GM12878 (cell line): ENCODE data around the gene USP14. TPM values are rescaled to one million over a fixed set of nuclear protein-coding genes. Genes with fewer than 3 reads are reported as not detected.

Source experiments
- ATAC-seq: fragments of 200-7000 bp; cut with Tn5 transposase; 3 replicates; pipeline ENCODE4 v1.9.1; 2020; ENCODE audit warnings: mild to moderate bottlenecking, moderate library complexity
- BruUV-seq: library from RNA; stranded (reverse); fragments of 400-500 nt; replicated peaks from 2 replicates; lab custom pipeline; 2021; lab: Mats Ljungman, UMichigan
- CTCF ChIA-PET: fragments of 300-600 bp; sonication (Branson Sonifier 250); formaldehyde crosslinking; extraction: SDS; loops from one replicate; lab custom pipeline; 2021; ENCODE audit warnings: inconsistent platforms; lab: Yijun Ruan, JAX
- POLR2A ChIA-PET: fragments of 350-600 bp; formaldehyde crosslinking; extraction: SDS; loops from one replicate; lab custom pipeline; 2021; ENCODE audit warnings: inconsistent platforms; lab: Charles Lee
- RAD21 ChIA-PET: fragments of 300-600 bp; sonication (Branson Sonifier 250); formaldehyde crosslinking; loops from one replicate; lab custom pipeline; 2023; ENCODE audit warnings: antibody characterized with exemption; ENCODE audit not compliant: unreplicated experiment; lab: Charles Lee
- SMC1A ChIA-PET: fragments of 300-600 bp; sonication (Branson Sonifier 250); formaldehyde crosslinking; loops from one replicate; lab custom pipeline; 2023; ENCODE audit not compliant: unreplicated experiment, uncharacterized antibody; lab: Charles Lee
- DNase-seq: peaks from one replicate; pipeline ENCODE4 v3.0.0-alpha.2; 2011; ENCODE audit warnings: low read depth, low spot score
- FAIRE-seq: peaks from 3 replicates; lab custom pipeline; 2011; peaks lifted over from hg19 to GRCh38; lab: Jason Lieb, UNC
- H2AFZ ChIP-seq: 2 replicates; pipeline ENCODE4 v1.6.0; 2011; ENCODE audit warnings: low read depth, low read length, control low read depth; ENCODE audit not compliant: control insufficient read depth
- H3K27ac ChIP-seq: 2 replicates; pipeline ENCODE4 v1.5.1; 2011; ENCODE audit warnings: control low read depth; ENCODE audit not compliant: control insufficient read depth, insufficient read depth
- H3K27me3 ChIP-seq, 2 experiments: replicated peaks in 1 of 2; 2 replicates each; pipeline versions ENCODE4 v1.6.0 to v1.6.1; 2011; ENCODE audit warnings: low read length in 1 of 2; ENCODE audit not compliant: control insufficient read depth in 2 of 2, insufficient read depth in 2 of 2
- H3K36me3 ChIP-seq, 2 experiments: 2 replicates each; pipeline ENCODE4 v1.5.1; 2011; ENCODE audit warnings: low read length in 1 of 2; ENCODE audit not compliant: control insufficient read depth in 2 of 2, insufficient read depth in 2 of 2
- H3K4me1 ChIP-seq: 2 replicates; pipeline ENCODE4 v1.6.1; 2011; ENCODE audit warnings: mild to moderate bottlenecking, low read length, moderate library complexity, mixed read lengths; ENCODE audit not compliant: control insufficient read depth, insufficient read depth
- H3K4me2 ChIP-seq: 2 replicates; pipeline ENCODE4 v1.6.0; 2011; ENCODE audit warnings: control low read depth; ENCODE audit not compliant: control insufficient read depth, insufficient read depth
- H3K4me3 ChIP-seq: fragments of 200-600 bp; sonication (generic); 2 replicates; pipeline ENCODE4 v1.5.1; 2016
- H3K79me2 ChIP-seq: 2 replicates; pipeline ENCODE4 v1.6.0; 2011; ENCODE audit warnings: low read length; ENCODE audit not compliant: control insufficient read depth, insufficient read depth
- H3K9ac ChIP-seq: 2 replicates; pipeline ENCODE4 v1.8.0; 2011; ENCODE audit warnings: low read length, control low read depth, mixed read lengths; ENCODE audit not compliant: control insufficient read depth, insufficient read depth
- H3K9me3 ChIP-seq: replicated peaks from 3 replicates; pipeline ENCODE4 v1.5.1; 2011; ENCODE audit warnings: mild to moderate bottlenecking, low read length; ENCODE audit not compliant: control insufficient read depth, insufficient read depth
- H4K20me1 ChIP-seq: 2 replicates; pipeline ENCODE4 v1.6.0; 2011; ENCODE audit not compliant: control insufficient read depth, insufficient read depth
- BRCA1 ChIP-seq: IDR thresholded peaks from 2 replicates; pipeline ENCODE4 v1.6.1; 2011; ENCODE audit warnings: low read depth, low read length, improper control_type of control experiment
- FOS ChIP-seq: IDR thresholded peaks from 3 replicates; pipeline ENCODE4 v1.6.1; 2011; ENCODE audit warnings: borderline replicate concordance; ENCODE audit not compliant: insufficient read length; ENCODE audit errors: extremely low read depth
- FOXM1 ChIP-seq: IDR thresholded peaks from 2 replicates; pipeline ENCODE4 v1.6.1; 2012; ENCODE audit warnings: low read depth, mild to moderate bottlenecking, inconsistent platforms, low read length, moderate library complexity
- HCFC1 ChIP-seq: fragments of 150-350 bp; IDR thresholded peaks from 2 replicates; pipeline ENCODE4 v1.6.1; 2014; ENCODE audit warnings: low read length
- NFYA ChIP-seq: IDR thresholded peaks from 2 replicates; pipeline ENCODE4 v1.6.1; 2011; ENCODE audit warnings: low read depth, mild to moderate bottlenecking, low read length, improper control_type of control experiment, borderline replicate concordance
- PAX5 ChIP-seq: IDR thresholded peaks from 2 replicates; pipeline ENCODE4 v1.6.1; 2011; ENCODE audit warnings: low read depth, low read length, borderline replicate concordance
- TCF7 ChIP-seq: IDR thresholded peaks from 2 replicates; pipeline ENCODE4 v1.6.1; 2014; ENCODE audit warnings: antibody characterized with exemption, borderline replicate concordance
- ZNF217 ChIP-seq: fragments of 450-650 bp; IDR thresholded peaks from 2 replicates; pipeline ENCODE4 v1.6.1; 2017; ENCODE audit warnings: antibody characterized with exemption, mild to moderate bottlenecking
- WGBS: methylation state at CpG from one replicate; pipeline ENCODE4 v1.1.6; 2016; ENCODE audit warnings: low lambda C conversion rate; ENCODE audit not compliant: insufficient replicate concordance, insufficient coverage; ENCODE audit errors: missing lambda C conversion rate; 5-methylcytosine and 5-hydroxymethylcytosine counted together
- in situ Hi-C: fragments of 300-500 bp; cut with MboI; formaldehyde crosslinking; loops from 9 replicates; pipeline ENCODE4 v1.14.3; 2018; ENCODE audit warnings: mixed read lengths
- intact Hi-C: fragments of 100-400 bp; cut with micrococcal nuclease; formaldehyde crosslinking; loops from one replicate; pipeline ENCODE4 v1.14.2; 2022; ENCODE audit not compliant: unreplicated experiment
- polyA plus RNA-seq, 11 experiments: library from polyadenylated mRNA; depleted of rRNA in 4 of 11; unstranded in 6 of 11; stranded (reverse) in 5 of 11; fragments of >200 nt; fragmentation: Nextera tagmentation in 4 of 11; fragmentation: Illumina TruSeq in 1 of 11; extraction: Ambion mirVana in 4 of 11; extraction: Trizol in 1 of 11; gene quantifications; 1 replicate in 1 of 11; 2 replicates in 10 of 11; pipeline versions ENCODE4 v1.2.1 to v1.2.3, GENCODE V29; 2011 to 2016; ENCODE audit warnings: inconsistent platforms in 2 of 11, missing spikeins in 2 of 11, low read depth in 1 of 11
- total RNA-seq, 4 experiments: library from RNA; depleted of rRNA in 3 of 4; stranded (reverse); fragments of >200 nt in 3 of 4; fragmentation: Illumina TruSeq in 1 of 4; extraction: Trizol in 1 of 4; gene quantifications; 2 replicates each; pipeline versions ENCODE4 v1.2.1 to v1.2.3, GENCODE V29; 2013 to 2021
- TF ChIP-seq, protein P1 (sequence below): fragments of 450-650 bp; IDR thresholded peaks from 2 replicates; pipeline ENCODE4 v1.6.1; 2017; ENCODE audit warnings: mild to moderate bottlenecking, moderate library complexity
- TF ChIP-seq, protein P2 (sequence below): IDR thresholded peaks from 2 replicates; pipeline ENCODE4 v1.6.1; 2012; ENCODE audit warnings: mild to moderate bottlenecking, low read depth, low read length
- TF ChIP-seq, protein P3 (sequence below): fragments of 450-650 bp; formaldehyde crosslinking; IDR thresholded peaks from 2 replicates; pipeline ENCODE4 v1.5.0; 2022; ENCODE audit warnings: mild to moderate bottlenecking, missing genetic modification characterization
- TF ChIP-seq, protein P4 (sequence below): IDR thresholded peaks from 2 replicates; pipeline ENCODE4 v1.6.1; 2011; ENCODE audit warnings: mild to moderate bottlenecking, low read depth, low read length, moderate library complexity; ENCODE audit not compliant: insufficient replicate concordance

The USP14 gene
- total and polyA plus RNA-seq, 10 of the 15 experiments (the other 5 are each of a cell fraction or from before 2014, with no cell fraction given), result 14.3 to 127 (median 29.6) TPM

DNA sequence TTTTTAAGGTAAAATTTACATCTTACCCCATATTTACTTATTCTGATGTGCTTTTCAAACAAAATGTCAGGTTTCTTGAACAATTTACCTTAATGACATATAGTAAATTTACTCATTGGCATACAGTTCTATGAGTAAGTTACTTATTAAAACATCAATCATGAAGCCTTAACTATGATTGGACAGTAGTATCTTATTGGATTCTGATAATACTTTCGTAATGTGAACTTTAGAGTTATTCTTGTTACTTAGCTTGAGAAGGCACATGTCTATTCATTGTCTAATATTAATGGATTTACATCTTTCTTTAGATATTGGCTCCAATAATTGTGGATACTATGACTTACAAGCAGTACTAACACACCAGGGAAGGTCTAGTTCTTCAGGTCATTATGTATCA lies 51.7 kb downstream of the USP14 start:
- Histone ChIP-seq H3K9me3 (no peaks in the 10 kb centered on the region), H2AFZ (no peak overlapping the region), H3K27ac (no peak overlapping the region), H3K79me2 (no peaks in the 10 kb centered on the region), H3K36me3 (peaks cover 5 to 24% of the 10 kb centered on the region in 2 experiments), H3K27me3 (no peaks in the 10 kb centered on the region), H3K4me1 (no peaks in the 10 kb centered on the region), H3K9ac (no peak overlapping the region), H3K4me3 (no peak overlapping the region), H4K20me1 (no peaks in the 10 kb centered on the region), H3K4me2 (no peak overlapping the region)
- intact Hi-C loops, result no loop called here
- in situ Hi-C loops, result no loop called here
- ChIA-PET POLR2A (no interaction called here), SMC1A (no interaction called here), CTCF (no interaction called here), RAD21 (no interaction called here)
- DNase-seq (no peak), ATAC-seq (no peak), FAIRE-seq (no peak)
- no TSS peak for BruUV-seq
- WGBS, result 95% methylated on average over 1 of the region's 1 CpG
- no peak for TF ChIP-seq NFYA
- TF ChIP-seq FOS, result no peak
- TF ChIP-seq, protein P1, sequence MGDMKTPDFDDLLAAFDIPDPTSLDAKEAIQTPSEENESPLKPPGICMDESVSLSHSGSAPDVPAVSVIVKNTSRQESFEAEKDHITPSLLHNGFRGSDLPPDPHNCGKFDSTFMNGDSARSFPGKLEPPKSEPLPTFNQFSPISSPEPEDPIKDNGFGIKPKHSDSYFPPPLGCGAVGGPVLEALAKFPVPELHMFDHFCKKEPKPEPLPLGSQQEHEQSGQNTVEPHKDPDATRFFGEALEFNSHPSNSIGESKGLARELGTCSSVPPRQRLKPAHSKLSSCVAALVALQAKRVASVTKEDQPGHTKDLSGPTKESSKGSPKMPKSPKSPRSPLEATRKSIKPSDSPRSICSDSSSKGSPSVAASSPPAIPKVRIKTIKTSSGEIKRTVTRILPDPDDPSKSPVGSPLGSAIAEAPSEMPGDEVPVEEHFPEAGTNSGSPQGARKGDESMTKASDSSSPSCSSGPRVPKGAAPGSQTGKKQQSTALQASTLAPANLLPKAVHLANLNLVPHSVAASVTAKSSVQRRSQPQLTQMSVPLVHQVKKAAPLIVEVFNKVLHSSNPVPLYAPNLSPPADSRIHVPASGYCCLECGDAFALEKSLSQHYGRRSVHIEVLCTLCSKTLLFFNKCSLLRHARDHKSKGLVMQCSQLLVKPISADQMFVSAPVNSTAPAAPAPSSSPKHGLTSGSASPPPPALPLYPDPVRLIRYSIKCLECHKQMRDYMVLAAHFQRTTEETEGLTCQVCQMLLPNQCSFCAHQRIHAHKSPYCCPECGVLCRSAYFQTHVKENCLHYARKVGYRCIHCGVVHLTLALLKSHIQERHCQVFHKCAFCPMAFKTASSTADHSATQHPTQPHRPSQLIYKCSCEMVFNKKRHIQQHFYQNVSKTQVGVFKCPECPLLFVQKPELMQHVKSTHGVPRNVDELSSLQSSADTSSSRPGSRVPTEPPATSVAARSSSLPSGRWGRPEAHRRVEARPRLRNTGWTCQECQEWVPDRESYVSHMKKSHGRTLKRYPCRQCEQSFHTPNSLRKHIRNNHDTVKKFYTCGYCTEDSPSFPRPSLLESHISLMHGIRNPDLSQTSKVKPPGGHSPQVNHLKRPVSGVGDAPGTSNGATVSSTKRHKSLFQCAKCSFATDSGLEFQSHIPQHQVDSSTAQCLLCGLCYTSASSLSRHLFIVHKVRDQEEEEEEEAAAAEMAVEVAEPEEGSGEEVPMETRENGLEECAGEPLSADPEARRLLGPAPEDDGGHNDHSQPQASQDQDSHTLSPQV, result no peak
- TF ChIP-seq FOXM1, result no peak
- TF ChIP-seq BRCA1, result no peak
- TF ChIP-seq, protein P2, sequence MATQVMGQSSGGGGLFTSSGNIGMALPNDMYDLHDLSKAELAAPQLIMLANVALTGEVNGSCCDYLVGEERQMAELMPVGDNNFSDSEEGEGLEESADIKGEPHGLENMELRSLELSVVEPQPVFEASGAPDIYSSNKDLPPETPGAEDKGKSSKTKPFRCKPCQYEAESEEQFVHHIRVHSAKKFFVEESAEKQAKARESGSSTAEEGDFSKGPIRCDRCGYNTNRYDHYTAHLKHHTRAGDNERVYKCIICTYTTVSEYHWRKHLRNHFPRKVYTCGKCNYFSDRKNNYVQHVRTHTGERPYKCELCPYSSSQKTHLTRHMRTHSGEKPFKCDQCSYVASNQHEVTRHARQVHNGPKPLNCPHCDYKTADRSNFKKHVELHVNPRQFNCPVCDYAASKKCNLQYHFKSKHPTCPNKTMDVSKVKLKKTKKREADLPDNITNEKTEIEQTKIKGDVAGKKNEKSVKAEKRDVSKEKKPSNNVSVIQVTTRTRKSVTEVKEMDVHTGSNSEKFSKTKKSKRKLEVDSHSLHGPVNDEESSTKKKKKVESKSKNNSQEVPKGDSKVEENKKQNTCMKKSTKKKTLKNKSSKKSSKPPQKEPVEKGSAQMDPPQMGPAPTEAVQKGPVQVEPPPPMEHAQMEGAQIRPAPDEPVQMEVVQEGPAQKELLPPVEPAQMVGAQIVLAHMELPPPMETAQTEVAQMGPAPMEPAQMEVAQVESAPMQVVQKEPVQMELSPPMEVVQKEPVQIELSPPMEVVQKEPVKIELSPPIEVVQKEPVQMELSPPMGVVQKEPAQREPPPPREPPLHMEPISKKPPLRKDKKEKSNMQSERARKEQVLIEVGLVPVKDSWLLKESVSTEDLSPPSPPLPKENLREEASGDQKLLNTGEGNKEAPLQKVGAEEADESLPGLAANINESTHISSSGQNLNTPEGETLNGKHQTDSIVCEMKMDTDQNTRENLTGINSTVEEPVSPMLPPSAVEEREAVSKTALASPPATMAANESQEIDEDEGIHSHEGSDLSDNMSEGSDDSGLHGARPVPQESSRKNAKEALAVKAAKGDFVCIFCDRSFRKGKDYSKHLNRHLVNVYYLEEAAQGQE, result no peak
- TF ChIP-seq, protein P3, sequence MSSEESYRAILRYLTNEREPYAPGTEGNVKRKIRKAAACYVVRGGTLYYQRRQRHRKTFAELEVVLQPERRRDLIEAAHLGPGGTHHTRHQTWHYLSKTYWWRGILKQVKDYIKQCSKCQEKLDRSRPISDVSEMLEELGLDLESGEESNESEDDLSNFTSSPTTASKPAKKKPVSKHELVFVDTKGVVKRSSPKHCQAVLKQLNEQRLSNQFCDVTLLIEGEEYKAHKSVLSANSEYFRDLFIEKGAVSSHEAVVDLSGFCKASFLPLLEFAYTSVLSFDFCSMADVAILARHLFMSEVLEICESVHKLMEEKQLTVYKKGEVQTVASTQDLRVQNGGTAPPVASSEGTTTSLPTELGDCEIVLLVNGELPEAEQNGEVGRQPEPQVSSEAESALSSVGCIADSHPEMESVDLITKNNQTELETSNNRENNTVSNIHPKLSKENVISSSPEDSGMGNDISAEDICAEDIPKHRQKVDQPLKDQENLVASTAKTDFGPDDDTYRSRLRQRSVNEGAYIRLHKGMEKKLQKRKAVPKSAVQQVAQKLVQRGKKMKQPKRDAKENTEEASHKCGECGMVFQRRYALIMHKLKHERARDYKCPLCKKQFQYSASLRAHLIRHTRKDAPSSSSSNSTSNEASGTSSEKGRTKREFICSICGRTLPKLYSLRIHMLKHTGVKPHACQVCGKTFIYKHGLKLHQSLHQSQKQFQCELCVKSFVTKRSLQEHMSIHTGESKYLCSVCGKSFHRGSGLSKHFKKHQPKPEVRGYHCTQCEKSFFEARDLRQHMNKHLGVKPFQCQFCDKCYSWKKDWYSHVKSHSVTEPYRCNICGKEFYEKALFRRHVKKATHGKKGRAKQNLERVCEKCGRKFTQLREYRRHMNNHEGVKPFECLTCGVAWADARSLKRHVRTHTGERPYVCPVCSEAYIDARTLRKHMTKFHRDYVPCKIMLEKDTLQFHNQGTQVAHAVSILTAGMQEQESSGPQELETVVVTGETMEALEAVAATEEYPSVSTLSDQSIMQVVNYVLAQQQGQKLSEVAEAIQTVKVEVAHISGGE (CRISPR knock-in tag), result no peak
- TF ChIP-seq PAX5, result no peak
- TF ChIP-seq TCF7, result no peak
- TF ChIP-seq HCFC1, result no peak
- TF ChIP-seq, protein P4, sequence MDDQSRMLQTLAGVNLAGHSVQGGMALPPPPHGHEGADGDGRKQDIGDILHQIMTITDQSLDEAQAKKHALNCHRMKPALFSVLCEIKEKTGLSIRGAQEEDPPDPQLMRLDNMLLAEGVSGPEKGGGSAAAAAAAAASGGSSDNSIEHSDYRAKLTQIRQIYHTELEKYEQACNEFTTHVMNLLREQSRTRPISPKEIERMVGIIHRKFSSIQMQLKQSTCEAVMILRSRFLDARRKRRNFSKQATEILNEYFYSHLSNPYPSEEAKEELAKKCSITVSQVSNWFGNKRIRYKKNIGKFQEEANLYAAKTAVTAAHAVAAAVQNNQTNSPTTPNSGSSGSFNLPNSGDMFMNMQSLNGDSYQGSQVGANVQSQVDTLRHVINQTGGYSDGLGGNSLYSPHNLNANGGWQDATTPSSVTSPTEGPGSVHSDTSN, result no peak
- TF ChIP-seq ZNF217, result no peak
